Measurements from ENCODE around the gene VAMP8. TPM values are rescaled to one million over a fixed set of nuclear protein-coding genes. Genes with fewer than 3 reads are reported as not detected.
"Not testable (repeated sequence)": the region's sequence is repeated elsewhere in the genome, so short reads cannot be mapped to it uniquely, and the experiment has no call there.

Gene VAMP8
- total and polyA plus RNA-seq, 11 donors = 5.4 to 103 (median 11.9) TPM

DNA sequence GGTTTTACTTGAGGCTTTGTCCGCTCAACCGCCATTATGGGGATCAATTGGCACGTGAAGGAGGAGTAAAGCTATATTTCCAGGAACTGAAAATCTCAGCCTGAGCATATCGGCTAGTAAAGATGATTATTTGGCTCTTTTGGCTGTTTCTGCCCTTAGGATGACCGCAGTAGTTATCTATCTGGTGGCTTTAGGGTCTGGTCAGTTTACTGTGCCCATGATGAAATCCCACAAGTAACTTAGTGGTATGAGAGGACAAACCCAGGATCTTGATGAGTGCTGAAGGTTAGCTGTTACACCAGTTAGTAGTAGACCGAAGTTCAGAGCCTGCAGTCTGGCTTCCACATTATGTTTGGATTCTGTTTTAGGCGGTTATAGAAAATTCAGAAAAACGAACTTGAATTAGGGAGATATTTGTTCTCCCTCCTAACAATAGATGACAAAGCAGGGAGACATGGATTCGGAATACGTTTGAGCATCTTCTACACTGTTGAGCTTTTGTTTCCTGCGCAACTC lies 37.2 kb upstream of the VAMP8 start:
- intact Hi-C loops (cut with DNase I) = no loop called here
- Histone ChIP-seq H3K27ac (peak overlapping the region; percentile 94 to 100 (median 99)), H3K9me3 (no peaks in the 10 kb centered on the region), H3K27me3 (no peaks in the 10 kb centered on the region), H3K36me3 (peaks cover 4 to 51% (median 44%) of the 10 kb centered on the region in 9 donors), H3K4me3 (peak overlapping the region; percentile 59 to 98 (median 90)), H3K4me1 (peaks cover 0 to 58% (median 41%) of the 10 kb centered on the region in 12 donors)
- WGBS, 4 donors = 5 to 9% (median 8%) methylated on average over 11 of the region's 11 CpGs
- TF ChIP-seq, protein P1, sequence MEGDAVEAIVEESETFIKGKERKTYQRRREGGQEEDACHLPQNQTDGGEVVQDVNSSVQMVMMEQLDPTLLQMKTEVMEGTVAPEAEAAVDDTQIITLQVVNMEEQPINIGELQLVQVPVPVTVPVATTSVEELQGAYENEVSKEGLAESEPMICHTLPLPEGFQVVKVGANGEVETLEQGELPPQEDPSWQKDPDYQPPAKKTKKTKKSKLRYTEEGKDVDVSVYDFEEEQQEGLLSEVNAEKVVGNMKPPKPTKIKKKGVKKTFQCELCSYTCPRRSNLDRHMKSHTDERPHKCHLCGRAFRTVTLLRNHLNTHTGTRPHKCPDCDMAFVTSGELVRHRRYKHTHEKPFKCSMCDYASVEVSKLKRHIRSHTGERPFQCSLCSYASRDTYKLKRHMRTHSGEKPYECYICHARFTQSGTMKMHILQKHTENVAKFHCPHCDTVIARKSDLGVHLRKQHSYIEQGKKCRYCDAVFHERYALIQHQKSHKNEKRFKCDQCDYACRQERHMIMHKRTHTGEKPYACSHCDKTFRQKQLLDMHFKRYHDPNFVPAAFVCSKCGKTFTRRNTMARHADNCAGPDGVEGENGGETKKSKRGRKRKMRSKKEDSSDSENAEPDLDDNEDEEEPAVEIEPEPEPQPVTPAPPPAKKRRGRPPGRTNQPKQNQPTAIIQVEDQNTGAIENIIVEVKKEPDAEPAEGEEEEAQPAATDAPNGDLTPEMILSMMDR (IDR thresholded peaks at IDR 0.05) = no peak
- TF ChIP-seq POLR2A (IDR thresholded peaks at IDR 0.05) = no peak
- DNase-seq = no peak
- ATAC-seq = no peak

GRCh38 chr2:85541262-85541661 lies 36.1 kb upstream of the VAMP8 start:
- DNase-seq (no peak), ATAC-seq (no peak)
- H3K4me3 ChIP-seq = peak overlapping the region in 11 of 12 donors; percentile 17 to 98 (median 91)
- 36 to 48% (median 41%) methylated on average over 4 of the region's 4 CpGs for WGBS, 4 donors
- intact Hi-C loops (cut with DNase I) = no loop called here
- H3K9me3 ChIP-seq = no peaks in the 10 kb centered on the region
- no peaks in the 10 kb centered on the region for H3K27me3 ChIP-seq
- peaks cover 0 to 61% (median 43%) of the 10 kb centered on the region in 12 donors for H3K4me1 ChIP-seq
- H3K27ac ChIP-seq = peak overlapping the region in 10 of 12 donors; percentile 94 to 100 (median 99)
- peaks cover 4 to 62% (median 55%) of the 10 kb centered on the region in 9 donors for H3K36me3 ChIP-seq
- TF ChIP-seq, protein P1 (IDR thresholded peaks at IDR 0.05) = no peak
- no peak for TF ChIP-seq POLR2A (IDR thresholded peaks at IDR 0.05)

DNA sequence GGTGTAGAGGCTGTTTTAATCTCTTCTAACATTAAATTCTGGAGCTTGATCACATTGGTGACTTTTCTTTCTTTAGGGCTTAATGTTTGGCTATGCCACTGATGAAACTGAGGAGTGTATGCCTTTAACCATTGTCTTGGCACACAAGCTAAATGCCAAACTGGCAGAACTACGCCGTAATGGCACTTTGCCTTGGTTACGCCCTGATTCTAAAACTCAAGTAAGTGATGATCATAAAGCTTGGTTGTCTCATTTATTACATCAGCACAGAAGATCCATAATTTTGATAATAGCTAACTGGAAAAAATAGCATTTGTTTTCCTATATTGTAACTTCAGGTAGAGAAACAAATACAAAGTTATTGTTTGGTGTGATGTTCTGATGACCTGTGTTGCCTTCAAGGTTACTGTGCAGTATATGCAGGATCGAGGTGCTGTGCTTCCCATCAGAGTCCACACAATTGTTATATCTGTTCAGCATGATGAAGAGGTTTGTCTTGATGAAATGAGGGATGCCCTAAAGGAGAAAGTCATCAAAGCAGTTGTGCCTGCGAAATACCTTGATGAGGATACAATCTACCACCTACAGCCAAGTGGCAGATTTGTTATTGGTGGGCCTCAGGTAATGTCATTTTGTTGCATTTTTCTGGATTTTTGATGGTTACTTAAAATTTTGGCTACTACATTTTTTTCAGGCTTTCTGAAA lies 35.5 kb upstream of the VAMP8 start:
- intact Hi-C loops (cut with DNase I) = no loop called here
- DNase-seq (no peak), ATAC-seq (no peak)
- Histone ChIP-seq H3K4me1 (peaks cover 0 to 55% (median 42%) of the 10 kb centered on the region in 12 donors), H3K27me3 (no peaks in the 10 kb centered on the region), H3K9me3 (no peaks in the 10 kb centered on the region), H3K4me3 (peak overlapping the region in 11 of 12 donors; percentile 17 to 98 (median 91)), H3K27ac (peak overlapping the region in 9 of 12 donors; percentile 94 to 100 (median 99)), H3K36me3 (peaks cover 4 to 68% (median 57%) of the 10 kb centered on the region in 9 donors)
- WGBS, 4 donors = 51 to 58% (median 53%) methylated on average over 5 of the region's 5 CpGs
- no peak for TF ChIP-seq POLR2A (IDR thresholded peaks at IDR 0.05)
- TF ChIP-seq, protein P1 (IDR thresholded peaks at IDR 0.05) = no peak

- peaks cover 4 to 77% (median 59%) of the 10 kb centered on the region in 9 donors for H3K36me3 ChIP-seq
- intact Hi-C loops (cut with DNase I) = no loop called here
- DNase-seq = no peak
- H3K4me3 ChIP-seq = peak overlapping the region in 1 of 12 donors; percentile 96
- TF ChIP-seq POLR2A (IDR thresholded peaks at IDR 0.05) = no peak
- H3K9me3 ChIP-seq = no peaks in the 10 kb centered on the region
- H3K27ac ChIP-seq = peak overlapping the region in 5 of 12 donors; percentile 27 to 100 (median 43)
- peaks cover 0 to 46% (median 33%) of the 10 kb centered on the region in 12 donors for H3K4me1 ChIP-seq
- H3K27me3 ChIP-seq = no peaks in the 10 kb centered on the region
- WGBS, 4 donors = 69 to 84% (median 75%) methylated on average over 4 of the region's 4 CpGs
- ATAC-seq = no peak
Measured at GRCh38 chr2:85542777-85543176, 34.6 kb upstream of the VAMP8 start.

DNA sequence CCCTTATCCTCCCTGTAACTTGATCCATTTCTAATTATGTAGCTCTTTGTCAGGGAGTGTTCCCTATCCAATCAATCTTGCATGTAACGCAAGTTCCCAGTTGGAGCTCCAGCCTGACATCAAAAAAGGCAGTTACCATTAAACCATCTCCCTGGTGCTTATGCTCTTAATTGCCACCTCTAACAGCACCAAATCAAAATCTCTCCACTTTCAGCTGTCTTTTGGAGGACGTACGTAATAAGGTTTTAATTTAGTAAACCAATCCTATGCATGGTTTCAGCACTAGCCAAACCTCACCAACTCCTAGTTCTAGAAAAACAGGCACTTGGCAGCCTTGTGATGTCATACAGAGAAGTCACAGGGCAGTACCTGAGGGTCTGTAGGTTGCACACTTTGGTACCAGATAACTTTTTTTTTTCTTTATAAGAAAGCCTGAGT lies 33.1 kb upstream of the VAMP8 start:
- 55 to 58% (median 57%) methylated on average over 3 of the region's 3 CpGs for WGBS, 4 donors
- ATAC-seq = not testable (repeated sequence)

DNA sequence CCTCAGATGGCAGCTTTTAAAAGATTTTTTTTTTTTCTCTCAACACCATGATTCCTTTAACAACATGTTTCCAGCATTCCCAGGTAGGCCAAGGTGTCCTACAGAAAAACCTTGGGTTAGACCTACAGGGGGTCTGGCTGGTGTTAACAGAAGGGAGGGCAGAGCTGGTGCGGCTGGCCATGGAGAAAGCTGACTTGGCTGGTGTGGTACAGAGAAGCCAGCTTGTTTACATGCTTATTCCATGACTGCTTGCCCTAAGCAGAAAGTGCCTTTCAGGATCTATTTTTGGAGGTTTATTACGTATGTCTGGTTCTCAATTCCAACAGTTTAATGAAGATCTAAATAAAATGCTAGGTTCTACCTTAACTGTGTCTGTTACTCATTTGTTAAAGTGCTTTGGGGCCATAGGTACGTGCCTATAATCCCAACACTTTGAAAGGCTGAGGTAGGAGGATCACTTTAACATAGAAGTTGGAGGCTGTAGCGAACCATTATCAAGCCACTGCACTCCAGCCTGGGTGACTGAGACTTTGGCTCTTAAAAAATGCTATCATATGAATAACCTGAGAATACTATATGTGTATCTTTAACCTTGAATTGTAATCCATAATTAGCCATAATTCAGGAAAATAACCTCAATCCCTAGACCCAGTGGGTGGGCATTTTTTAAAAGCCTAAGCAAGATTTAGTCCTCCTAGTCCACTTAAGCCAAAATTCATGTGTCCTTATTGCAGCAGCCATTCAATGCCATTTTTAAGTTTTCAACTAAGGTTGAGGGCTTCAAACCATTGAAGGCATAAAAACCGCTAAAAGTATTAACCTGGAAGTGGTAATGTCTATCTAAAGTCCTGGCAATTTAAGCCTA lies 32.2 kb upstream of the VAMP8 start:
- H3K4me3 ChIP-seq; intact Hi-C loops (cut with DNase I); H3K27me3 ChIP-seq; DNase-seq; H3K9me3 ChIP-seq: not testable (repeated sequence)
- H3K36me3 ChIP-seq = peaks cover 4 to 98% (median 76%) of the 10 kb centered on the region in 9 donors
- peaks cover 0 to 50% (median 32%) of the 10 kb centered on the region in 12 donors for H3K4me1 ChIP-seq
- WGBS, 4 donors = 74 to 83% (median 79%) methylated on average over 5 of the region's 5 CpGs
- peak in 1 of 4 donors; percentile 17 for ATAC-seq
- H3K27ac ChIP-seq = peak overlapping the region in 8 of 12 donors; percentile 12 to 99 (median 28)

More for the DNA sequence above, 33.1 kb upstream of the VAMP8 start:
- H3K4me3 ChIP-seq; intact Hi-C loops (cut with DNase I); H3K27me3 ChIP-seq; H3K9me3 ChIP-seq; DNase-seq: not testable (repeated sequence)
- Histone ChIP-seq H3K36me3 (peaks cover 4 to 90% (median 67%) of the 10 kb centered on the region in 9 donors), H3K27ac (peak overlapping the region in 6 of 12 donors; percentile 12 to 99 (median 32)), H3K4me1 (peaks cover 0 to 46% (median 32%) of the 10 kb centered on the region in 12 donors)

Measured in heart left ventricle (tissue), 16 donors.